ENCODE results near the gene ROBO2. TPM values are rescaled to one million over a fixed set of nuclear protein-coding genes. Genes with fewer than 3 reads are reported as not detected.

ROBO2 gene
- total and polyA plus RNA-seq, 10 donors, result 0.41 to 14.8 (median 5.2) TPM

DNA sequence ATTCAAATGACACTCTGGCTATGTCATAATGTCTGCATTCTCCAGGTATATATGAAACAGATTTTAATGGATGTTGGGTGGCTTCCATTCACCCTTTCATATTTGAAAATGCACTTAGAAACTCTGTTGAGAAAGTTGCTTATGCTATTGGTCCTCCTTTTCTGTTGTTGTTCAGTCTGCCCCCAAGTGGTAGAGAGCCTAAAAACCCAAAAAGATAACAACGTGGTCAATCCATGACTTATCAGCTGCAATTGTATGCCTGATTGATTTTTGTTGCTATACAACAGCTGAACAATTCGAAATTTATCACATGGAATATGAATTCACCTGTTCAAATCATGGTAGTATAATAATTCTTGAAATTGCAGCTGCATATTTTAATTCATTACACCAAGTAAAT, 279.8 kb downstream of the ROBO2 start:
- intact Hi-C loops (cut with DNase I; ENCODE audit: low total_unique reads), result no loop called here
- 30 to 40% (median 32%) methylated on average over 2 of the region's 2 CpGs for WGBS, 5 donors

DNA sequence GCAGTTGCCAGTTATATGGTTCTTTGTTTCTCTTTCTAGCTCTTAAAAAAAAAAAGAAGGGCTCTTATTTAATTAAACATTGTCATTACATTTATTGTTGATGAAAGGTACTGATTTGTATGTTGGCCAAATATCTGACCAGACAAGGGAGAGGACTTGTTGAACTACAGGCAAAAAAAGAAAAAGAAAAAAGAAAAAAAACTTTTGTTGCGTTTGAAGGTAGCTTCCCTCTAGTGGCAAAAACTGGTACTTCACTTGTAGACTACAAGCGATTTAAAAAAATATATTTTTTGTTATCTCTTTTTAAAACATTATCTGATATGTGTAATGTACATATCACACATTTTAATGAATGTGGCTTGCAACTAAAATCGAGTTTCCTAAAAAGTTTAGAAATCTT, 280.6 kb downstream of the ROBO2 start:
- no peak overlapping the region for H3K4me3 ChIP-seq
- no peak for TF ChIP-seq POLR2AphosphoS5 (IDR thresholded peaks at IDR 0.05)
- TF ChIP-seq, protein P1, sequence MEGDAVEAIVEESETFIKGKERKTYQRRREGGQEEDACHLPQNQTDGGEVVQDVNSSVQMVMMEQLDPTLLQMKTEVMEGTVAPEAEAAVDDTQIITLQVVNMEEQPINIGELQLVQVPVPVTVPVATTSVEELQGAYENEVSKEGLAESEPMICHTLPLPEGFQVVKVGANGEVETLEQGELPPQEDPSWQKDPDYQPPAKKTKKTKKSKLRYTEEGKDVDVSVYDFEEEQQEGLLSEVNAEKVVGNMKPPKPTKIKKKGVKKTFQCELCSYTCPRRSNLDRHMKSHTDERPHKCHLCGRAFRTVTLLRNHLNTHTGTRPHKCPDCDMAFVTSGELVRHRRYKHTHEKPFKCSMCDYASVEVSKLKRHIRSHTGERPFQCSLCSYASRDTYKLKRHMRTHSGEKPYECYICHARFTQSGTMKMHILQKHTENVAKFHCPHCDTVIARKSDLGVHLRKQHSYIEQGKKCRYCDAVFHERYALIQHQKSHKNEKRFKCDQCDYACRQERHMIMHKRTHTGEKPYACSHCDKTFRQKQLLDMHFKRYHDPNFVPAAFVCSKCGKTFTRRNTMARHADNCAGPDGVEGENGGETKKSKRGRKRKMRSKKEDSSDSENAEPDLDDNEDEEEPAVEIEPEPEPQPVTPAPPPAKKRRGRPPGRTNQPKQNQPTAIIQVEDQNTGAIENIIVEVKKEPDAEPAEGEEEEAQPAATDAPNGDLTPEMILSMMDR (IDR thresholded peaks at IDR 0.05 in 8 of 11, conservative IDR thresholded peaks at IDR 0.05 in 3 of 11), result peak in 9 of 11 experiments; percentile 21 to 60 (median 49)
- no peaks in the 10 kb centered on the region for H3K27me3 ChIP-seq (replicated peaks in 1 of 7)
- H3K27ac ChIP-seq, result no peak overlapping the region
- no peaks in the 10 kb centered on the region for H3K4me1 ChIP-seq
- 9 to 20% (median 13%) methylated on average over 3 of the region's 3 CpGs for whole genome bisulfite sequencing, 5 donors
- intact Hi-C loops (cut with DNase I; ENCODE audit: low total_unique reads), result no loop called here
- no peaks in the 10 kb centered on the region for H3K36me3 ChIP-seq
- DNase-seq, result no peak
- no peaks in the 10 kb centered on the region for H3K9me3 ChIP-seq

More for the DNA sequence above, 279.8 kb downstream of the ROBO2 start:
- H3K36me3 ChIP-seq, result no peaks in the 10 kb centered on the region
- no peak overlapping the region for H3K27ac ChIP-seq
- no peaks in the 10 kb centered on the region for H3K27me3 ChIP-seq (replicated peaks in 1 of 7)
- no peak overlapping the region for H3K4me3 ChIP-seq
- DNase-seq, result no peak
- H3K4me1 ChIP-seq, result no peaks in the 10 kb centered on the region
- no peaks in the 10 kb centered on the region for H3K9me3 ChIP-seq
- TF ChIP-seq, protein P1 (IDR thresholded peaks at IDR 0.05 in 8 of 11, conservative IDR thresholded peaks at IDR 0.05 in 3 of 11), result no peak
- TF ChIP-seq POLR2A (IDR thresholded peaks at IDR 0.05) (no peak), POLR2AphosphoS5 (IDR thresholded peaks at IDR 0.05) (no peak)

DNA sequence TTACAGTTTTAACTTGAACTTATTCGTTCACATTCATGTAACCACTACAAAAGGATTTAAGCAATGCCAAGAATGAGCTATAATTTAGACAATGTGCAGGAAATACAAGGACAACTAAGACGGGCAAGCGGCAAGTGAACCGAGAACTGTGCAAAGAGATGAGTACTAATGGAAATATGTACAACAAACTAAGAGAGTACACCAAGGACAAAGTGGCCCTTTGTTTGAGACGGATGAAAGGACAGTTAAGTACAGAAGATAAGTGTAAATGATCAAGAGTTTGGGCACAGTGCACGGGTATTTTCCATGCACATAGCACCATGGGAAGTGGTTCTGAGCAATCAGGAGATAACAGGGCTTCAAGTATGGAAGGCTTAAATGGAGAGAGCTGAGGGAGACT, 281.7 kb downstream of the ROBO2 start:
- TF ChIP-seq POLR2A (IDR thresholded peaks at IDR 0.05), result no peak
- no peak for TF ChIP-seq POLR2AphosphoS5 (IDR thresholded peaks at IDR 0.05)
- TF ChIP-seq, protein P1 (IDR thresholded peaks at IDR 0.05 in 8 of 11, conservative IDR thresholded peaks at IDR 0.05 in 3 of 11), result no peak
- H3K9me3 ChIP-seq, result no peaks in the 10 kb centered on the region
- intact Hi-C loops (cut with DNase I; ENCODE audit: low total_unique reads), result no loop called here
- no peak for DNase-seq
- no peaks in the 10 kb centered on the region for H3K4me1 ChIP-seq
- H3K27me3 ChIP-seq (replicated peaks in 1 of 7), result no peaks in the 10 kb centered on the region
- no peak overlapping the region for H3K27ac ChIP-seq
- 61 to 73% (median 68%) methylated on average over 6 of the region's 6 CpGs for WGBS, 5 donors
- H3K4me3 ChIP-seq, result no peak overlapping the region
- no peaks in the 10 kb centered on the region for H3K36me3 ChIP-seq

DNA sequence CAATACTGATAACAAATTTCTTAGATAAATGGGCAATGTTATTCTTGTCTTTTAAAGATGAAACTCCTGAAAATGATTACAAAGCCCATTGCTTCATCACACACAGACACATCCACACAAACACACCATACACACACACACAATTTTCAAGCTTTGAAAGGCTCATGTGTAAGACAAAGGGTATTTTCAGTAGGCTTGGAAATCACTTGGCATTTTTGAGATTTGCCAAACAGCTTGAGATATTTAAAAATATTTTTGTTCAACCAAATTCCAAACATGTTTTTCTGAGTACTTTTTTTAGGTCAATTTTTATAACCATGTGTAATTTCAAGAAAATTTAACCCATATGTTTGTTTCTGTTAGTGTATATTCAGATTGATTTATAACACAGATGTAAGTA, 283.7 kb downstream of the ROBO2 start:
- no peak for DNase-seq
- Histone ChIP-seq H3K9me3 (no peaks in the 10 kb centered on the region), H3K4me3 (no peak overlapping the region), H3K4me1 (no peaks in the 10 kb centered on the region), H3K36me3 (no peaks in the 10 kb centered on the region), H3K27ac (no peak overlapping the region), H3K27me3 (replicated peaks in 1 of 7) (no peaks in the 10 kb centered on the region)
- TF ChIP-seq, protein P1 (IDR thresholded peaks at IDR 0.05 in 8 of 11, conservative IDR thresholded peaks at IDR 0.05 in 3 of 11), result no peak
- TF ChIP-seq POLR2A (IDR thresholded peaks at IDR 0.05) (no peak), POLR2AphosphoS5 (IDR thresholded peaks at IDR 0.05) (no peak)
- intact Hi-C loops (cut with DNase I; ENCODE audit: low total_unique reads), result no loop called here
